Testis (tissue), 2 donors: ENCODE measurements around the gene PDP2.

Experiments used
- POLR2A ChIP-seq: fragments of 450-650 bp; IDR thresholded peaks from one replicate; pipeline ENCODE4 v1.6.1; 2017; ENCODE audit warnings: antibody characterized with exemption, mild to moderate bottlenecking, moderate library complexity
- TF ChIP-seq, protein P1 (sequence below), 3 experiments: fragments of 450-650 bp in 2 of 3; fragments of 200-600 bp in 1 of 3; sonication (generic) in 1 of 3; IDR thresholded peaks; one replicate each; pipeline ENCODE4 v1.5.1; 2016 to 2019; ENCODE audit warnings: antibody characterized with exemption in 3 of 3, mild to moderate bottlenecking in 2 of 3, moderate library complexity in 1 of 3

DNA sequence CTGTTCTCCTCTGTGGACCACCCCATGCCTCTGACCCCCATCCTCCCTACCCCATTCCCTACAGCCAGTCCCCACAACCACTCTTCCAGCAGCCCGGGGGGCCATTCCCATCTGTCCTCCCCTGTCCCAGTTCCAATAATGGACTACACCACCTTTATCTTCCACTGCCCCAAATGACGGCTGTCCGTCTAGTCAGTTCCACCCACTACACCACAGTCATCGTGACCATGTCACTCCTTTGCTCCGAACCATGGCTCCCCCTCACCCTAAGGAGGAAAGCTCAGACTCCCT, 15.3 kb downstream of the PDP2 start:
- TF ChIP-seq, protein P1, sequence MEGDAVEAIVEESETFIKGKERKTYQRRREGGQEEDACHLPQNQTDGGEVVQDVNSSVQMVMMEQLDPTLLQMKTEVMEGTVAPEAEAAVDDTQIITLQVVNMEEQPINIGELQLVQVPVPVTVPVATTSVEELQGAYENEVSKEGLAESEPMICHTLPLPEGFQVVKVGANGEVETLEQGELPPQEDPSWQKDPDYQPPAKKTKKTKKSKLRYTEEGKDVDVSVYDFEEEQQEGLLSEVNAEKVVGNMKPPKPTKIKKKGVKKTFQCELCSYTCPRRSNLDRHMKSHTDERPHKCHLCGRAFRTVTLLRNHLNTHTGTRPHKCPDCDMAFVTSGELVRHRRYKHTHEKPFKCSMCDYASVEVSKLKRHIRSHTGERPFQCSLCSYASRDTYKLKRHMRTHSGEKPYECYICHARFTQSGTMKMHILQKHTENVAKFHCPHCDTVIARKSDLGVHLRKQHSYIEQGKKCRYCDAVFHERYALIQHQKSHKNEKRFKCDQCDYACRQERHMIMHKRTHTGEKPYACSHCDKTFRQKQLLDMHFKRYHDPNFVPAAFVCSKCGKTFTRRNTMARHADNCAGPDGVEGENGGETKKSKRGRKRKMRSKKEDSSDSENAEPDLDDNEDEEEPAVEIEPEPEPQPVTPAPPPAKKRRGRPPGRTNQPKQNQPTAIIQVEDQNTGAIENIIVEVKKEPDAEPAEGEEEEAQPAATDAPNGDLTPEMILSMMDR (IDR thresholded peaks at IDR 0.05): no peak
- TF ChIP-seq POLR2A: no peak
